GM12873 (cell line): ENCODE measurements around the gene FOXO3B.
A peak's percentile ranks its signal among the peaks of the same experiment; 100 is the strongest.
"Not testable (repeated sequence)": the region's sequence is repeated elsewhere in the genome, so short reads cannot be mapped to it uniquely, and the experiment has no call there.

Source experiments
- CTCF ChIP-seq: IDR thresholded peaks from 2 replicates; pipeline ENCODE4 v1.5.1; 2012; ENCODE audit warnings: low read depth, mild to moderate bottlenecking, moderate library complexity, low read length, control low read depth; ENCODE audit not compliant: insufficient read depth; ENCODE audit errors: missing control alignments

Gene FOXO3B

GRCh38 chr17:18681767-18682571 lies at the start of gene FOXO3B:
TSS of gene FOXO3B (minus strand) at chr17:18682314. CDS start at chr17:18681651, 663 bp downstream.
- TF ChIP-seq CTCF: not testable (repeated sequence)

GRCh38 chr17:18712354-18712999 lies 30.4 kb upstream of the FOXO3B start:
- peak; percentile 54 for TF ChIP-seq CTCF

GRCh38 chr17:18644291-18644690 lies 37.8 kb downstream of the FOXO3B start, which contains the start of gene TBC1D28:
TSS of gene TBC1D28 (minus strand) at chr17:18644391. CDS start at chr17:18641352, 3,039 bp downstream.
- TF ChIP-seq CTCF: not testable (repeated sequence)

GRCh38 chr17:18636237-18636636 lies 45.9 kb downstream of the FOXO3B start:
- TF ChIP-seq CTCF: peak; percentile 3
